ENCODE measurements around the gene LIN54.

LIN54 gene

DNA sequence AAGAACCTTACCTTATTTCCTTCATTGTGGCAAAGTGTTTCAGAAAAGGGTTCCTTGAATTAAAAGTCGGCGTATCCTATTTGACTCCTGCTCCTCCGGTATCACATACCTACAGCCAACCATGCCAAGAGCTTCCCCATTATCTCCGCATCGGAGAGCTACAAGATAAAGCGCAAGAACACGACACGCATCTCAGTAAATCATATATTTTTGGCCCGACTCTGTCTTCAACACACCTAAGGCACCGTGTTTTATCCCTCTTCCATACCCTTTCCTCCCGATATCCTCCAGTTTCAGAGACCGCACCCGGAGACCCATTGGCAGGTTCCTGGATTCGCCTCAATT lies 110.6 kb downstream of the LIN54 start:
- Histone ChIP-seq H2AFZ (ENCODE audit: insufficient read depth, low read length, poor library complexity) (peak overlapping the region; percentile 52), H4K12ac (ENCODE audit: low read depth, low read length) (peak overlapping the region; percentile 78), H3K27ac (ENCODE audit: low read depth, low read length) (peak overlapping the region; percentile 86), H3K79me2 (ENCODE audit: control insufficient read depth, insufficient read depth, low read length, poor library complexity) (peaks cover 6% of the 10 kb centered on the region), H3K4me1 (ENCODE audit: control insufficient read depth in 1 of 2, insufficient read depth in 2 of 2, low read length in 2 of 2) (peaks cover 0 to 2% of the 10 kb centered on the region in 2 experiments), H3K4me3 (ENCODE audit: low read depth, low read length) (peak overlapping the region; percentile 73), H3K9me3 (ENCODE audit: insufficient read depth, low read depth, low read length) (no peaks in the 10 kb centered on the region), H3K27me3 (ENCODE audit: insufficient read depth, low read length) (no peaks in the 10 kb centered on the region), H3K36me3 (ENCODE audit: control insufficient read depth in 1 of 2, insufficient read depth in 2 of 2, low read length in 2 of 2) (peaks cover 5 to 6% of the 10 kb centered on the region in 2 experiments), H3K4me2 (ENCODE audit: low read length) (peak overlapping the region; percentile 59), H3K23ac (ENCODE audit: low read length) (no peak overlapping the region), H2AK5ac (ENCODE audit: low read length) (no peak overlapping the region), H3K14ac (ENCODE audit: low read length) (peak overlapping the region; percentile 29), H2BK12ac (ENCODE audit: low read length) (no peak overlapping the region), H3K18ac (ENCODE audit: low read length) (peak overlapping the region; percentile 61), H3K79me1 (ENCODE audit: low read length) (peaks cover 5% of the 10 kb centered on the region), H3K9ac (ENCODE audit: low read length) (peak overlapping the region; percentile 73), H2BK5ac (ENCODE audit: low read depth, low read length, poor library complexity) (peak overlapping the region; percentile 62), H4K91ac (ENCODE audit: low read depth, low read length) (no peak overlapping the region), H2BK120ac (ENCODE audit: insufficient read depth, low read length, poor library complexity) (no peak overlapping the region), H3K4ac (ENCODE audit: low read depth, low read length) (peak overlapping the region; percentile 24), H4K8ac (ENCODE audit: low read depth, low read length) (peak overlapping the region; percentile 81)
- no peak for DNase-seq
- WGBS (ENCODE audit: extremely low coverage, insufficient coverage, insufficient read length): no CpG with 5 or more reads among the region's 14 CpGs

DNA sequence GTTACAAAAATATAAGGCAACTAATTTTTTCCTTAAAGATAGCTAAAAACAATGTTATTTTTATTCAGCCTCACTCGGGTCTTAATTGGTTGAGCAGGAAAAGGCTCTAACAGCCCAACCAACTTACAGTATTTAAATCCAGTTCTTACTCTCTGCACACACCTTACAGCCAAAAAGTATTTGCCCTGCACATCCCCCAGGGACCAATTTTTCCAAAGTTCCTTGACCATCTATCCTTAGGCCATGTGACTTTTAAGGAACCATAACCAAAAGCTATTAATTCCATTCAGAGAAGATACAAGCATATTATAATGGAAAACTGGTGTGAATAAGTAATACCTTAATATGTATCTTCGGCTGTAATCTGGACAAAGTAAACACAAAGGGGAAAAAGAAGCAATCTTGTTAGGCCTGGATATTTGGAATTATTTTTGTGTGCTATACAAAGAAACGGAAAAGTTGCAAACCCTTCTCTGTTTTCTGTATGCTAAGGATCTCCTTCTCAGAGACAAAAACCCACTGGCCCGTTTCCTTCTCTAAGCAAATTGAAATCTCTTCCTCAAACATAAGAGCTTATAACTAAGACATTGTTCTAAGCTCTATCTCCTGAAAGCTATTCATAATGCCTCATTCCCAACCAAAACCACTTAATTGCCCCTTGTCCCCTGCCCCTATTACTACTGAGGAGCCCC lies 111.1 kb downstream of the LIN54 start:
- peaks cover 0 to 2% of the 10 kb centered on the region in 2 experiments for H3K4me1 ChIP-seq (ENCODE audit: control insufficient read depth in 1 of 2, insufficient read depth in 2 of 2, low read length in 2 of 2)
- no CpG with 5 or more reads among the region's 4 CpGs for WGBS (ENCODE audit: extremely low coverage, insufficient coverage, insufficient read length)
- no peak overlapping the region for H2AFZ ChIP-seq (ENCODE audit: insufficient read depth, low read length, poor library complexity)
- peak overlapping the region; percentile 73 for H3K9ac ChIP-seq (ENCODE audit: low read length)
- H4K8ac ChIP-seq (ENCODE audit: low read depth, low read length): no peak overlapping the region
- no peaks in the 10 kb centered on the region for H3K27me3 ChIP-seq (ENCODE audit: insufficient read depth, low read length)
- no peak overlapping the region for H3K14ac ChIP-seq (ENCODE audit: low read length)
- no peak overlapping the region for H2BK12ac ChIP-seq (ENCODE audit: low read length)
- H4K91ac ChIP-seq (ENCODE audit: low read depth, low read length): no peak overlapping the region
- no peak overlapping the region for H2BK120ac ChIP-seq (ENCODE audit: insufficient read depth, low read length, poor library complexity)
- H3K79me1 ChIP-seq (ENCODE audit: low read length): peaks cover 5% of the 10 kb centered on the region
- no peak overlapping the region for H3K23ac ChIP-seq (ENCODE audit: low read length)
- H4K12ac ChIP-seq (ENCODE audit: low read depth, low read length): no peak overlapping the region
- H2AK5ac ChIP-seq (ENCODE audit: low read length): no peak overlapping the region
- no peak overlapping the region for H3K4ac ChIP-seq (ENCODE audit: low read depth, low read length)
- DNase-seq: no peak
- peak overlapping the region; percentile 86 for H3K27ac ChIP-seq (ENCODE audit: low read depth, low read length)
- H3K36me3 ChIP-seq (ENCODE audit: control insufficient read depth in 1 of 2, insufficient read depth in 2 of 2, low read length in 2 of 2): peaks cover 6% of the 10 kb centered on the region in 2 experiments
- H3K4me3 ChIP-seq (ENCODE audit: low read depth, low read length): no peak overlapping the region
- peaks cover 6% of the 10 kb centered on the region for H3K79me2 ChIP-seq (ENCODE audit: control insufficient read depth, insufficient read depth, low read length, poor library complexity)
- H2BK5ac ChIP-seq (ENCODE audit: low read depth, low read length, poor library complexity): no peak overlapping the region
- H3K18ac ChIP-seq (ENCODE audit: low read length): no peak overlapping the region
- H3K9me3 ChIP-seq (ENCODE audit: insufficient read depth, low read depth, low read length): no peaks in the 10 kb centered on the region
- peak overlapping the region; percentile 59 for H3K4me2 ChIP-seq (ENCODE audit: low read length)

DNA sequence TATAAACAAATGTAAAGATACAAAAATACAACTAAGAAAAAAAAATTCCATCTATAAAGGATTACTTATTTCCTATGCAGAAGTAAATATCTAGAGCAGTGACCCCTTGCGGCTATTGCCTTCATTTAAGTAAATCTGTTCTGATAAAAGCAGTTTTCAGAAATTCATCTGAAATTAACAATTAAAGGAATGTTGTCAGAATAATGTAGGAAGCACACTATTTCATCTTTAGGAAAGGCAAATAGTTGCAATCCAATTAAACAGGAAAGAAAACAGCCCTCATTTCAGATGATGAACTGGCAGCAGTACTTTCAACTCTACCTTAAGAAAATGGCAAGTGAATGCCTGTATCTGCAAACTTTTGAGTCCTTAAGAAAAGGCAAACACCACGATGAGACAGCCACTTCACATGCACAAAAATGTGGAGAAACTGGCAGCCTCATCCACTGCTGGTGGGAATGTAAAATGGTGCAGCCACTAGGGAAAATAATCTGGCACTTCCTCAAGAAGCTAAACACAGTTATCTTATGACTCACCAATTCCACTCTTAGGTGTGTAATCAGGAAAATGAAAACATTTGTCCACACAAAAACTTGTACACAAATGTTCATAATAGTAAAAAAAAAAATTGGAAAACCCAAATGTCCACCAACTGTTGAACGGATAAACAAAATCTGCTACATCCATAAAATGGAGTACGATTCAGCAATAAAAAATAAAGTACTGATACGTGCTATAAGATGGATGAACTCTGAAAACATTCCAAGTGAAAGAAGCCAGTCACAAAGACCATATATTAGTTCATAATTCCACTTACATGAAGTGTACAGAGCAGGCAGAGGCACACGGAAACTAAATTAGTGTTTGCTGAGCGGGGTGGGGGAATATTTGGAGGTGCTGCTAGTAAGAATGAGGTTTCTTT lies 112.0 kb downstream of the LIN54 start:
- no peak overlapping the region for H3K27ac ChIP-seq (ENCODE audit: low read depth, low read length)
- no peak overlapping the region for H4K91ac ChIP-seq (ENCODE audit: low read depth, low read length)
- no peak overlapping the region for H4K8ac ChIP-seq (ENCODE audit: low read depth, low read length)
- H3K79me1 ChIP-seq (ENCODE audit: low read length): peaks cover 5% of the 10 kb centered on the region
- H3K9ac ChIP-seq (ENCODE audit: low read length): peak overlapping the region; percentile 44
- WGBS (ENCODE audit: extremely low coverage, insufficient coverage, insufficient read length): no CpG with 5 or more reads among the region's 7 CpGs
- no peak overlapping the region for H3K4me3 ChIP-seq (ENCODE audit: low read depth, low read length)
- H4K12ac ChIP-seq (ENCODE audit: low read depth, low read length): no peak overlapping the region
- H3K14ac ChIP-seq (ENCODE audit: low read length): no peak overlapping the region
- H3K18ac ChIP-seq (ENCODE audit: low read length): no peak overlapping the region
- H2BK5ac ChIP-seq (ENCODE audit: low read depth, low read length, poor library complexity): no peak overlapping the region
- no peaks in the 10 kb centered on the region for H3K9me3 ChIP-seq (ENCODE audit: insufficient read depth, low read depth, low read length)
- peak; percentile 91 to 94 for DNase-seq
- H2BK120ac ChIP-seq (ENCODE audit: insufficient read depth, low read length, poor library complexity): no peak overlapping the region
- H3K4ac ChIP-seq (ENCODE audit: low read depth, low read length): peak overlapping the region; percentile 43
- H3K36me3 ChIP-seq (ENCODE audit: control insufficient read depth in 1 of 2, insufficient read depth in 2 of 2, low read length in 2 of 2): peaks cover 6 to 13% of the 10 kb centered on the region in 2 experiments
- no peak overlapping the region for H3K23ac ChIP-seq (ENCODE audit: low read length)
- peaks cover 6% of the 10 kb centered on the region for H3K79me2 ChIP-seq (ENCODE audit: control insufficient read depth, insufficient read depth, low read length, poor library complexity)
- H3K4me2 ChIP-seq (ENCODE audit: low read length): peak overlapping the region; percentile 59
- no peak overlapping the region for H2BK12ac ChIP-seq (ENCODE audit: low read length)
- H2AFZ ChIP-seq (ENCODE audit: insufficient read depth, low read length, poor library complexity): no peak overlapping the region
- peaks cover 0 to 2% of the 10 kb centered on the region in 2 experiments for H3K4me1 ChIP-seq (ENCODE audit: control insufficient read depth in 1 of 2, insufficient read depth in 2 of 2, low read length in 2 of 2)
- no peak overlapping the region for H2AK5ac ChIP-seq (ENCODE audit: low read length)
- H3K27me3 ChIP-seq (ENCODE audit: insufficient read depth, low read length): no peaks in the 10 kb centered on the region

DNA sequence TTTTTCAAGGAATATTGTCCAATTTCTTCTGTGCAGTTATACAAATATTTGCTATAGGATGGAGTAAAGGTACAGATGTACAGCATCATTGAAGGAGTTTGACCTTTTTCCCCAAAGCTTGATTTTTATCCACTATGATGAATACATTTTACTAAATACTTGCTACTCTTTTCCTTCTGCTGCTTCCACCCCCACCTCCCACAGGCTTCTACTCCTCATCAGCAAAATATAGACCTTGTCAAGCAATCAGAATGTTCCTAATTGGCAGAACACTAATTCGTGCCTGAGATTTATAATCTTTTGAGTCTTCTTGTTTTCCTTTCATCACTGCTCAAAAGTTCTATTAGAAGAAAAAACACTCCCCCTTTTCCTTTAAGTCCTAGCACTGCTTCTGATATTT lies 113.9 kb downstream of the LIN54 start:
- no peak for DNase-seq
- no peak overlapping the region for H4K12ac ChIP-seq (ENCODE audit: low read depth, low read length)
- no peak overlapping the region for H3K14ac ChIP-seq (ENCODE audit: low read length)
- no peaks in the 10 kb centered on the region for H3K27me3 ChIP-seq (ENCODE audit: insufficient read depth, low read length)
- H3K4me1 ChIP-seq (ENCODE audit: control insufficient read depth in 1 of 2, insufficient read depth in 2 of 2, low read length in 2 of 2): peaks cover 0 to 2% of the 10 kb centered on the region in 2 experiments
- no peak overlapping the region for H2BK120ac ChIP-seq (ENCODE audit: insufficient read depth, low read length, poor library complexity)
- H3K9me3 ChIP-seq (ENCODE audit: insufficient read depth, low read depth, low read length): no peaks in the 10 kb centered on the region
- H4K91ac ChIP-seq (ENCODE audit: low read depth, low read length): no peak overlapping the region
- H3K18ac ChIP-seq (ENCODE audit: low read length): no peak overlapping the region
- H2BK12ac ChIP-seq (ENCODE audit: low read length): no peak overlapping the region
- no peak overlapping the region for H3K23ac ChIP-seq (ENCODE audit: low read length)
- no peak overlapping the region for H2AK5ac ChIP-seq (ENCODE audit: low read length)
- WGBS (ENCODE audit: extremely low coverage, insufficient coverage, insufficient read length): no CpG with 5 or more reads among the region's 1 CpG
- H3K4ac ChIP-seq (ENCODE audit: low read depth, low read length): peak overlapping the region; percentile 78
- H3K4me3 ChIP-seq (ENCODE audit: low read depth, low read length): no peak overlapping the region
- H4K8ac ChIP-seq (ENCODE audit: low read depth, low read length): no peak overlapping the region
- H3K27ac ChIP-seq (ENCODE audit: low read depth, low read length): no peak overlapping the region
- H3K4me2 ChIP-seq (ENCODE audit: low read length): no peak overlapping the region
- H2BK5ac ChIP-seq (ENCODE audit: low read depth, low read length, poor library complexity): no peak overlapping the region
- peaks cover 5% of the 10 kb centered on the region for H3K79me1 ChIP-seq (ENCODE audit: low read length)
- H2AFZ ChIP-seq (ENCODE audit: insufficient read depth, low read length, poor library complexity): no peak overlapping the region
- H3K79me2 ChIP-seq (ENCODE audit: control insufficient read depth, insufficient read depth, low read length, poor library complexity): peaks cover 6% of the 10 kb centered on the region
- H3K9ac ChIP-seq (ENCODE audit: low read length): no peak overlapping the region
- H3K36me3 ChIP-seq (ENCODE audit: control insufficient read depth in 1 of 2, insufficient read depth in 2 of 2, low read length in 2 of 2): peaks cover 10 to 18% of the 10 kb centered on the region in 2 experiments

All from trophoblast cell (in vitro differentiated cells and primary cell).